ENCODE results near the gene ABCF3.

- TF ChIP-seq ZNF768 (CRISPR knock-in tag; IDR thresholded peaks at IDR 0.05) (no peak), ZNF431 (CRISPR knock-in tag; IDR thresholded peaks at IDR 0.05; ENCODE audit: borderline replicate concordance, low read depth) (no peak), FOXM1 (CRISPR knock-in tag; IDR thresholded peaks at IDR 0.05) (no peak), SMC3 (IDR thresholded peaks at IDR 0.05; ENCODE audit: low read length) (no peak)
These were observed 41.5 kb upstream of the ABCF3 start for GRCh38 chr3:184144505-184144904.

Measured in HepG2 (cell line).